T-cell (primary cell): ENCODE results near the gene PPP1R2B. TPM values are rescaled to one million over a fixed set of nuclear protein-coding genes. Genes with fewer than 3 reads are reported as not detected.

Experiments used
- ATAC-seq, 4 experiments: fragments of 200-7000 bp in 3 of 4; fragments of 150-1000 bp in 1 of 4; cut with Tn5 transposase; replicated peaks in 1 of 4; 1 replicate in 3 of 4; 2 replicates in 1 of 4; pipeline ENCODE4 v1.10.0; 2021; ENCODE audit warnings: moderate library complexity in 3 of 4, mild to moderate bottlenecking in 2 of 4, moderate number of reproducible peaks in 1 of 4
- CTCF ChIA-PET, 2 donors: fragments of 300-600 bp; sonication (Branson Sonifier 250); formaldehyde crosslinking; loops; one replicate each; lab custom pipeline; 2022; ENCODE audit warnings: antibody characterized with exemption in 2 of 2; lab: Charles Lee
- POLR2A ChIA-PET, 2 donors: fragments of 300-600 bp; sonication (Branson Sonifier 250); formaldehyde crosslinking; loops; one replicate each; lab custom pipeline; 2022; ENCODE audit warnings: antibody characterized with exemption in 2 of 2; lab: Charles Lee
- DNase-seq, 35 experiments: peaks; one replicate each; pipeline versions ENCODE4 v3.0.0 to v3.0.0-alpha.2; 2013 to 2023
- H3K27ac ChIP-seq: one replicate; pipeline ENCODE4 v1.5.1; 2013; ENCODE audit warnings: low read length
- H3K27me3 ChIP-seq, 2 experiments: replicated peaks in 1 of 2; 1 replicate in 1 of 2; 2 replicates in 1 of 2; pipeline versions ENCODE4 v1.6.1 to v1.7.0; 2013; ENCODE audit warnings: low read length in 1 of 2, mixed read lengths in 1 of 2; ENCODE audit not compliant: control insufficient read depth in 2 of 2, insufficient read depth in 2 of 2; ENCODE audit errors: extremely low read depth in 1 of 2
- H3K36me3 ChIP-seq, 2 donors: 1 replicate in 1 of 2; 2 replicates in 1 of 2; pipeline versions ENCODE4 v1.6.1 to v1.7.0; 2013; ENCODE audit warnings: low read length in 1 of 2; ENCODE audit not compliant: control insufficient read depth in 2 of 2, insufficient read depth in 1 of 2; ENCODE audit errors: extremely low read depth in 1 of 2
- H3K4me1 ChIP-seq, 2 experiments: 1 replicate in 1 of 2; 2 replicates in 1 of 2; pipeline versions ENCODE4 v1.6.1 to v1.7.0; 2013; ENCODE audit warnings: low read length in 2 of 2, mixed read lengths in 1 of 2; ENCODE audit not compliant: insufficient read depth in 2 of 2, control insufficient read depth in 1 of 2; ENCODE audit errors: extremely low read depth in 1 of 2
- H3K4me3 ChIP-seq, 2 donors: 1 replicate in 1 of 2; 2 replicates in 1 of 2; pipeline versions ENCODE4 v1.5.1 to v1.7.0; 2013; ENCODE audit warnings: mild to moderate bottlenecking in 2 of 2, low read length in 1 of 2, moderate library complexity in 1 of 2; ENCODE audit not compliant: control insufficient read depth in 1 of 2; ENCODE audit errors: extremely low read depth in 1 of 2
- H3K9me3 ChIP-seq: 2 replicates; pipeline ENCODE4 v1.7.0; 2013
- H3K27ac Mint-ChIP-seq, 2 donors: one replicate each; pipeline ENCODE4 v1.8.0; 2020 to 2021; ENCODE audit warnings: mild to moderate bottlenecking in 2 of 2, mixed read lengths in 2 of 2
- H3K27me3 Mint-ChIP-seq, 2 donors: one replicate each; pipeline ENCODE4 v1.8.0; 2021 to 2022; ENCODE audit warnings: mixed read lengths in 2 of 2
- H3K36me3 Mint-ChIP-seq: one replicate; pipeline ENCODE4 v1.8.0; 2021; ENCODE audit warnings: mixed read lengths
- H3K4me1 Mint-ChIP-seq, 3 donors: one replicate each; pipeline ENCODE4 v1.8.0; 2020 to 2022; ENCODE audit warnings: mixed read lengths in 3 of 3, mild to moderate bottlenecking in 1 of 3
- H3K4me3 Mint-ChIP-seq, 3 donors: one replicate each; pipeline ENCODE4 v1.8.0; 2020 to 2022; ENCODE audit warnings: mild to moderate bottlenecking in 3 of 3, mixed read lengths in 3 of 3, moderate library complexity in 3 of 3
- H3K9me3 Mint-ChIP-seq, 3 donors: one replicate each; pipeline ENCODE4 v1.8.0; 2020 to 2022; ENCODE audit warnings: mixed read lengths in 3 of 3
- WGBS: methylation state at CpG from one replicate; pipeline ENCODE4 v1.1.5; 2013; ENCODE audit warnings: missing lambda C conversion rate; ENCODE audit not compliant: insufficient coverage; 5-methylcytosine and 5-hydroxymethylcytosine counted together
- total RNA-seq, 35 experiments: library from RNA in 6 of 35; stranded (reverse) in 6 of 35; fragments of 120-200 nt in 1 of 35; gene quantifications; one replicate each; pipeline versions ENCODE4 v1.2.1 to v1.2.4 and lab custom pipeline; 2013 to 2026

The PPP1R2B gene
- total RNA-seq, 5 donors from 2014 or later (not counting 1 experiment from before 2014, with no cell fraction given): 0.13 to 0.68 (median 0.53) TPM; not detected in 2

GRCh38 chr5:156879665-156880285, 29.7 kb downstream of the PPP1R2B start:
- Mint-ChIP-seq H3K9me3 (no peaks in the 10 kb centered on the region), H3K4me3 (no peak overlapping the region), H3K4me1 (peaks cover 0 to 4% (median 3%) of the 10 kb centered on the region in 3 donors), H3K27ac (no peak overlapping the region), H3K36me3 (no peaks in the 10 kb centered on the region), H3K27me3 (peaks cover 3 to 5% of the 10 kb centered on the region in 2 donors)
- Histone ChIP-seq H3K36me3 (no peaks in the 10 kb centered on the region), H3K27me3 (peaks cover 0 to 3% of the 10 kb centered on the region in 2 experiments), H3K27ac (no peak overlapping the region), H3K4me3 (no peak overlapping the region), H3K9me3 (no peaks in the 10 kb centered on the region), H3K4me1 (no peaks in the 10 kb centered on the region)
- no peak for ATAC-seq
- WGBS: no CpG with 5 or more reads among the region's 3 CpGs
- ChIA-PET CTCF (no interaction called here), POLR2A (interaction anchor here in 1 of 2 donors (0.6 kb wide), 1 partner anchor 50 kb away, joined by 3 read pairs; no protein-coding TSS in a partner anchor)
- no peak for DNase-seq

- no peaks in the 10 kb centered on the region for H3K36me3 Mint-ChIP-seq
- H3K27me3 ChIP-seq: peaks cover 0 to 3% of the 10 kb centered on the region in 2 experiments
- no peak overlapping the region for H3K4me3 ChIP-seq
- ATAC-seq: no peak
- no peak for DNase-seq
- ChIA-PET POLR2A (no interaction called here), CTCF (no interaction called here)
- no peaks in the 10 kb centered on the region for H3K4me1 ChIP-seq
- H3K27me3 Mint-ChIP-seq: peaks cover 4 to 10% of the 10 kb centered on the region in 2 donors
- WGBS: 38% methylated on average over 2 of the region's 3 CpGs
- no peaks in the 10 kb centered on the region for H3K9me3 ChIP-seq
- no peak overlapping the region for H3K27ac Mint-ChIP-seq
- no peaks in the 10 kb centered on the region for H3K36me3 ChIP-seq
- H3K4me1 Mint-ChIP-seq: peaks cover 0 to 4% (median 3%) of the 10 kb centered on the region in 3 donors
- H3K9me3 Mint-ChIP-seq: no peaks in the 10 kb centered on the region
- H3K27ac ChIP-seq: no peak overlapping the region
- no peak overlapping the region for H3K4me3 Mint-ChIP-seq
Observed at GRCh38 chr5:156883316-156883875, 33.3 kb downstream of the PPP1R2B start.

GRCh38 chr5:156888520-156888919, 38.4 kb downstream of the PPP1R2B start:
- CTCF ChIA-PET: interaction anchor here in 1 of 2 donors (0.6 kb wide), 1 partner anchor 703 kb away, joined by 3 read pairs; no protein-coding TSS in a partner anchor
- H3K36me3 ChIP-seq: no peaks in the 10 kb centered on the region
- H3K36me3 Mint-ChIP-seq: no peaks in the 10 kb centered on the region
- POLR2A ChIA-PET: no interaction called here
- H3K27me3 ChIP-seq: no peaks in the 10 kb centered on the region
- peak in 1 of 35 experiments; percentile 22 for DNase-seq
- no peaks in the 10 kb centered on the region for H3K9me3 Mint-ChIP-seq
- H3K4me3 ChIP-seq: no peak overlapping the region
- H3K27ac Mint-ChIP-seq: no peak overlapping the region
- no peak overlapping the region for H3K4me3 Mint-ChIP-seq
- WGBS: 50% methylated on average over 1 of the region's 2 CpGs
- ATAC-seq: no peak
- H3K4me1 ChIP-seq: peaks cover 0 to 4% of the 10 kb centered on the region in 2 experiments
- no peaks in the 10 kb centered on the region for H3K9me3 ChIP-seq
- no peak overlapping the region for H3K27ac ChIP-seq
- H3K4me1 Mint-ChIP-seq: peaks cover 19 to 24% (median 22%) of the 10 kb centered on the region in 3 donors
- peaks cover 4 to 6% of the 10 kb centered on the region in 2 donors for H3K27me3 Mint-ChIP-seq

GRCh38 chr5:156892223-156892622, 42.1 kb downstream of the PPP1R2B start:
- H3K27me3 Mint-ChIP-seq: no peaks in the 10 kb centered on the region
- no peaks in the 10 kb centered on the region for H3K27me3 ChIP-seq
- H3K9me3 ChIP-seq: no peaks in the 10 kb centered on the region
- peak overlapping the region; percentile 7 to 58 for H3K27ac Mint-ChIP-seq
- DNase-seq (peak in 1 of 35 experiments; percentile 16), ATAC-seq (peak in 2 of 4 experiments; percentile 24 to 64)
- peaks cover 0 to 4% of the 10 kb centered on the region in 2 experiments for H3K4me1 ChIP-seq
- no peak overlapping the region for H3K4me3 ChIP-seq
- POLR2A ChIA-PET: no interaction called here
- H3K36me3 ChIP-seq: no peaks in the 10 kb centered on the region
- no peak overlapping the region for H3K4me3 Mint-ChIP-seq
- peaks cover 23 to 29% (median 29%) of the 10 kb centered on the region in 3 donors for H3K4me1 Mint-ChIP-seq
- H3K27ac ChIP-seq: no peak overlapping the region
- 20% methylated on average over 1 of the region's 1 CpG for WGBS
- no peaks in the 10 kb centered on the region for H3K9me3 Mint-ChIP-seq
- CTCF ChIA-PET: no interaction called here
- H3K36me3 Mint-ChIP-seq: no peaks in the 10 kb centered on the region

GRCh38 chr5:156892864-156893263, 42.8 kb downstream of the PPP1R2B start:
- Histone ChIP-seq H3K9me3 (no peaks in the 10 kb centered on the region), H3K36me3 (no peaks in the 10 kb centered on the region), H3K27me3 (no peaks in the 10 kb centered on the region), H3K4me1 (peaks cover 0 to 4% of the 10 kb centered on the region in 2 experiments), H3K27ac (no peak overlapping the region), H3K4me3 (no peak overlapping the region)
- no peaks in the 10 kb centered on the region for H3K27me3 Mint-ChIP-seq
- H3K4me3 Mint-ChIP-seq: peak overlapping the region in 1 of 3 donors; percentile 38
- H3K9me3 Mint-ChIP-seq: no peaks in the 10 kb centered on the region
- peaks cover 23 to 29% (median 29%) of the 10 kb centered on the region in 3 donors for H3K4me1 Mint-ChIP-seq
- ChIA-PET CTCF (interaction anchor here in 1 of 2 donors (0.7 kb wide), 1 partner anchor 41 kb away, joined by 3 read pairs; no protein-coding TSS in a partner anchor), POLR2A (no interaction called here)
- no peak for ATAC-seq
- WGBS: no CpG with 5 or more reads among the region's 4 CpGs
- no peak for DNase-seq
- H3K36me3 Mint-ChIP-seq: no peaks in the 10 kb centered on the region
- H3K27ac Mint-ChIP-seq: peak overlapping the region; percentile 23 to 32

GRCh38 chr5:156893517-156893916, 43.4 kb downstream of the PPP1R2B start:
- H3K4me3 ChIP-seq: no peak overlapping the region
- no peaks in the 10 kb centered on the region for H3K36me3 Mint-ChIP-seq
- ChIA-PET CTCF (interaction anchor here in 1 of 2 donors (0.7 kb wide), 1 partner anchor 41 kb away, joined by 3 read pairs; no protein-coding TSS in a partner anchor), POLR2A (no interaction called here)
- no peak for ATAC-seq
- no peaks in the 10 kb centered on the region for H3K9me3 Mint-ChIP-seq
- H3K4me1 Mint-ChIP-seq: peaks cover 23 to 29% (median 29%) of the 10 kb centered on the region in 3 donors
- peak overlapping the region; percentile 23 to 32 for H3K27ac Mint-ChIP-seq
- no peak for DNase-seq
- H3K27me3 ChIP-seq: no peaks in the 10 kb centered on the region
- peak overlapping the region in 1 of 3 donors; percentile 38 for H3K4me3 Mint-ChIP-seq
- no peaks in the 10 kb centered on the region for H3K36me3 ChIP-seq
- H3K27ac ChIP-seq: no peak overlapping the region
- no peaks in the 10 kb centered on the region for H3K27me3 Mint-ChIP-seq
- peaks cover 0 to 4% of the 10 kb centered on the region in 2 experiments for H3K4me1 ChIP-seq
- WGBS: no CpG with 5 or more reads among the region's 1 CpG
- no peaks in the 10 kb centered on the region for H3K9me3 ChIP-seq
